GM12892 (cell line): Measurements from ENCODE around the gene FBXL20.
"Not testable (repeated sequence)": the region's sequence is repeated elsewhere in the genome, so short reads cannot be mapped to it uniquely, and the experiment has no call there.

ENCODE experiments used
- DNase-seq: peaks from one replicate; pipeline ENCODE4 v3.0.0; 2011; ENCODE audit not compliant: insufficient read length
- FAIRE-seq: peaks from 2 replicates; lab custom pipeline; 2011; peaks lifted over from hg19 to GRCh38; lab: Jason Lieb, UNC
- POLR2A ChIP-seq: IDR thresholded peaks from 2 replicates; pipeline ENCODE4 v1.6.1; 2011; ENCODE audit warnings: low read depth, low read length, control low read depth
- POLR2AphosphoS5 ChIP-seq: IDR thresholded peaks from 2 replicates; pipeline ENCODE4 v1.6.1; 2011; ENCODE audit warnings: low read depth, low read length, control low read depth
- TAF1 ChIP-seq: IDR thresholded peaks from 2 replicates; pipeline ENCODE4 v1.6.1; 2011; ENCODE audit warnings: low read depth, mild to moderate bottlenecking, control low read depth, low read length, borderline replicate concordance

FBXL20 gene

DNA sequence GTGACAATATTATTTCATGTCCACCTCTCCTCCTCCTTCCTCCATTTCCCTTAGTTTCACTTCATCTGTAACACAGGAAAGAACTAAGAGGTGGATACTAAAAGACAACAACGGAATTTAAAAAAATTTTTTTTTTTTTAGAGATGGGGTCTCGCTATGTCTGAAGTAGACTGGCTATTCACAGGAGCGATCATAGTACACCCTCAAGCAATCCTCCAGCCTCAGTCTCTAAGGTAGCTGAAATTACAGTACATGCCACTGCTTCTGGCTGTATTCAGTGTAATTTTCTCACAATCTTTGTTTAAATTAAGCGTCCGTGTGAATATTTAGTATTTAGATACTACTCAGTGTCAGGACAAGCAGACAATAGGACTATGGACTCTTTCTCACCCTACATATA, 35.6 kb downstream of the FBXL20 start:
- DNase-seq (no peak), FAIRE-seq (no peak)
- TF ChIP-seq TAF1 (no peak), POLR2AphosphoS5 (no peak), POLR2A (no peak)

DNA sequence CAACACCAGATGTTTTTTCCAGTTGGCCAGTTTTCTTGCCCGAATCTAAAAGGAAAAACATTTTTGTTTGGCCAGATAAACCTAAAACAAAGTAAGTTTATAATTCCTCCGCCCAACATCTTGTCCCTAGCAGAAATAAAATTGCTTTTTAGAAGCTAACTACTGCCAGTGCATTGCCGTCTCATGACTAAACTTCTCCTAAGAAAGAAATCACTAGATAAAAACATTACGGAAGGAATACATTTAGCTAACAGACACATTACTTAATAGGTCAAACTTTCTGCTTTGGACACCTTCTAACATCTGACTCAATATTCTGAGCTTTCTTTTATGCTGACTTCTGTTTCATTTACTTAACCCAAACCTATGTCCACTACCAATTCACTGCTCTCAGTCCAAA, 36.2 kb downstream of the FBXL20 start:
- FAIRE-seq: no peak
- DNase-seq: no peak
- TF ChIP-seq POLR2A: no peak
- TF ChIP-seq TAF1: no peak
- TF ChIP-seq POLR2AphosphoS5: no peak

DNA sequence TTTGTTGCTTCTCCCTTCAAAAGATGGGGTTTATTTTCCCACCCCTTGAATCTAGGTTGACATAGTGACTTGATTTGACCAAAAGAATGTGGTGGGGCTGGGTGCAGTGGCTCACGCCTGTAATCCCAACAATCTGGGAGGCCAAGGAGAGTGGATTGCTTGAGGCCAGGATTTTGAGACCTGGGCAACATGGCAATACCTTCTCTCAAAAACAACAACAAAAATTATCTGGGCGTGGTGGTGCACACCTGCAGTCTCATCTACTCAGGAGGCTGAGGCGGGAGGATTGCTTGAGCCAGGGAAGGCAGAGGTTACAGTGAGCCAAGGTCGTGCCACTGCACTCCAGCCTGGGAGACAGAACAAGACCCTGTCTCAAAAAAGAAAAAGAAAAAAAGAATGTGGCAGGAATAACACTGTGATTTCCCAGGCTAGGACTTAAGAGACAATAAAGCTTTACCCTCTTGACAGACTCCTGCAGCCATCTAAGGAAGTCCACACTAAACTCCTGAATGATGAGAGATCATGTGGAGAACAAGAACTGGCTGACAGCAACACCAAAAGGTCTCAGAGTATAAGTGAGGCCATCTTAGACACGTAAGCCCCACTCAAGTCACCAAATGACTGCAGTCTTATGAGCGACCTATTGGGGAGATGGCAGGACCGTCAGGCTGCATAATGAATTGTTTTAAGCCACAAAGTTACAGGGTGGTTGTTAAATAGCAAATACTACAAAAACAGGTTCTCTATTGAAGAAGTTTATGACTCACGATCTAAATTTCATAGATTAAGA, 37.0 kb downstream of the FBXL20 start:
- no peak for TF ChIP-seq POLR2AphosphoS5
- TF ChIP-seq POLR2A: no peak
- TF ChIP-seq TAF1: no peak
- FAIRE-seq (no peak), DNase-seq (no peak)

DNA sequence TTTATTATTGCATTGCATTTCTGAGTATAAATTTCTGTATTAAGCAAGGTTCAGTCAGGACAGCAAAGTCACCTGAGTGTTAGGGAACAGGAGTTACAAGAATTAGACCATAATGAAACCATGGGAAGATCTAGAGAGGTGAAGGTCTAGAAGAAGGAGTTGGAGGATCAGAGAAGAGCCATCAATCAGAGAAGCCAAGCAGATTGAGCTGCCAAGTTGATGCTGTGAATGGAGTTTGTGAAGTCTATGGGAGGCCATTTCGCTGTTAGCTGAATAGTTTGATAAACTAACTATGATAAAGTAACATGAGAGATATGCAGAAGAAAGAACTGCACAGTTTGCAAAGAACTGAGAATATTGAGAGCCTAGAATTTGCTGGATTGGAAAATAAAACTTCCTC, 40.4 kb downstream of the FBXL20 start:
- no peak for TF ChIP-seq POLR2A
- no peak for TF ChIP-seq TAF1
- no peak for TF ChIP-seq POLR2AphosphoS5
- DNase-seq: no peak
- no peak for FAIRE-seq

DNA sequence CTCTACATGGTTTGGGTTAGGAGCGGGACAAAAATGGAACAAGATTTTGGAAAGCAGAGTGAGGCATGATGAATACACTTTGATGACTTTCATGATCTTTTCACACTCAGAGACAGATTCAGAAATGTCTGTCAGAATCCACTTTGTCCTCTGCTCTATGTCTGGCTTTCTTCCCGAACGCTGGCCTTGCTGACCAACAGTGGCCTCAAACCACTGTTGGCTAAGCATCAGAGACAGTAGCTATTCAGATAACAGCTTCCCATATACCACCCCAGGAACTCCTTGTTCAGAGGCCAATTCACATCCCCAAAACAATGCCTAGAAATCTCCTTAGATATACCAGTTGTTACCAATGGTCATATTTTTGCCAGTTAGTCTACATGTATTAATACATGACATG, 40.9 kb downstream of the FBXL20 start:
- TF ChIP-seq POLR2A (no peak), TAF1 (no peak), POLR2AphosphoS5 (no peak)
- no peak for FAIRE-seq
- DNase-seq: no peak

DNA sequence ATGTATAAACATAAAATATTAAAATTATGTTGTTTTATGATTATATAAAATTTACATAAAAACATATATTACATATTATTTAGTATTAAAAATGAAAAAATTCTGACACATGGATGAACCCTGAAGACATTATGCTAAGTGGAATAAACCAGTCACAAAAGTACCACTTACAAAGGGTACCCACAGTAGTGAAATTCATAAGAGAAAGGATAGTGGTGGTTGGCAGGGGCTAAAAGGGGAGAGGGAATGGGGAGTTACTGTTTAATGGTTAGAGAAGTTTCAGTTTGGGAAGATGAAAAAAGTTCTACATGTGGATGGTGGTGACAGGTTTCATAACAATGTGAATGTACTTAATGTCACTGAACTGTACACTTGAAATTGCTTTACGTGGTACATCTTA, 41.4 kb downstream of the FBXL20 start:
- TF ChIP-seq POLR2AphosphoS5: no peak
- TF ChIP-seq POLR2A: no peak
- no peak for TF ChIP-seq TAF1
- DNase-seq (no peak), FAIRE-seq (no peak)

DNA sequence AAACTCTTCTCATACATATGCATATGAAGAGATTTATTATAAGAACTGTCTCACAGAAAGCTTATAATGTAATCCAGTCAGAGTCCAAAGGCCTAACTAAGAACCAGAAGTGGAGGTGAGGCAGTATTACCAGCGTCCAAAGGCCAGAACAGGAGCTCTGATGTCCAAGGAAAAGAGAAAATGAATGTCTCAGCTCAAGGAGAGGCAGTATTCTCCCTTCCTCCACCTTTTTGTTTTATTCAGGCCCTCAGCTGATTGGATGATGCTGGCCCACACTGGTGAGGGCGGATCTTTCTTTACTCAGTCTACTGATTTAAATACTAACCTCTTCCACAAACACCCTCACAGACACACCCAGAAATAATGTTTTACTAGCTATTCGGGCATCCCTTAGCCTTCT, 43.4 kb downstream of the FBXL20 start:
- no peak for TF ChIP-seq POLR2A
- FAIRE-seq (no peak), DNase-seq (no peak)

DNA sequence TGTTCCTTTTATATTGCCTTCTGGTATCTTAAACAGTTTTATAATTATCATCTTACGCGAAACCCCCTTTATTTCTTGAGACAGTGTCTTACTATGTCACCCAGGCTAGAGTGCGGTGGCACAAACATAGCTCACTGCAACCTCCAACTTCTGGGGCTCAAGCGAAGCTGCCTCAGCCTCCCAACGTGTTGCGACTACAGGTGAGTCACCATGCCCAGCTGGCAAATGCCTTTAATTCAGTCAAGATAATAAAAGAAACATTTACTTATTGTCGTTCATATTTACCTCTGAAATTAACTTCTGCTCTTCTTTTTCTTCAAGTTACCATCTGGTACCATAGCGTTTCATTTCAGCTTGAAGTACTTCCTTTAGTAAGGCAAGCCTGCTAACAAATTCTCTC, 43.9 kb downstream of the FBXL20 start:
- FAIRE-seq (no peak), DNase-seq (no peak)
- no peak for TF ChIP-seq TAF1
- TF ChIP-seq POLR2A: no peak
- no peak for TF ChIP-seq POLR2AphosphoS5

DNA sequence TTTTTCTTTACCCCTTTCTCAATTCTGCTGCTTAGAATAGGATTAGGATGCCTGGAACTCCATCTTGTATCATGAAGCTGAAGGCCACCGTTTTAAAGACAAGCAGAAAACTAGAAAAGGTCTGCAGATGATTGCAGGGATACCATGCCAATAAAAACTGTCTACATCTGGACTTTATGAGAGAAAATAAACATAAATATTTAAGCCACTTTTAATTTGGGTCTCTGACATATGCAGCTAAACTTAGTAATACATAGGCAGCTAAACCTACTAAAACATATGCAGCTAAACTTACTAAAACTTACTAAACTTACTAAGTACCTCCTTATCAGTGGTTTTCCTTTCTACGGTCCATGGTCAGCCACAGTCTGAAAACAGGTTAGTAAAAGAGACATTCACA, 48.4 kb downstream of the FBXL20 start:
- DNase-seq: no peak
- TF ChIP-seq TAF1 (no peak), POLR2AphosphoS5 (no peak), POLR2A (no peak)
- FAIRE-seq: no peak

DNA sequence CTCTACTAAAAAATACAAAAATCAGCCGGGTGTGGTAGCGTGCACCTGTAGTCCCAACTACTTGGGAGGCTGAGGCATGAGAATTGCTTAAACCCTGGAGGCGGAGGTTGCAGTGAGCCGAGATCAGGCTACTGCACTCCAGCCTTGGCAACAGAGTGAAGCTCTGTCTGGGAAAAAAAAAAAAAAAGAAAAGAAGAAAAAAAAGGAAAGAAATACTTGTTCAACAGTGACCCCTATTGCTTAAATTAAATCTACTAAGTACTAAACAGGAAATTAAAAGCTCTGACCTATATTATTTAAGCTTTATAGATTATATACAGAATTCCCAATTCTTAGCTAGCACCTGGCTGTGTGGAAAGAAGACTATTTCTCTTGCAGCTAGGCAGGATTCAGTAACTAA, 48.9 kb downstream of the FBXL20 start:
- DNase-seq (no peak), FAIRE-seq (no peak)
- TF ChIP-seq POLR2A (no peak), POLR2AphosphoS5 (no peak), TAF1 (no peak)

DNA sequence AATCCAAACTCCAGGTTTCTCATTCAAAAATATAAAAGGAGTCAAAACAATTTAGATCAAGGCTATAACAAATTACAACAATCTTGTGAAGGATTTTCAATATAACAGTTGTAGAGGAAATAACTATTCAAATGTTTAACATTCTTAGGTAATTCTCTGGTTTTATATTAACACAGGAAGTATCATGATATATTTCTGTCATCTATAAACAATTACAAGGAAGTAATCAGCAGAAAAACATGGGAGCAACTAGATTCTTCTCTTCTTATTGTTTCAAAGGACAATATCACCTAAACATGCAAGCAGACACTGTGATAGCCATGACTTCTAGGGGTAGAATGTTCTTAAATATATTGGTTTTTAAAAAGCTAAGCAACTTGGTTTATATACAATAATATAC, 49.9 kb downstream of the FBXL20 start:
- no peak for FAIRE-seq
- DNase-seq: no peak
- TF ChIP-seq POLR2A (no peak), TAF1 (no peak), POLR2AphosphoS5 (no peak)

DNA sequence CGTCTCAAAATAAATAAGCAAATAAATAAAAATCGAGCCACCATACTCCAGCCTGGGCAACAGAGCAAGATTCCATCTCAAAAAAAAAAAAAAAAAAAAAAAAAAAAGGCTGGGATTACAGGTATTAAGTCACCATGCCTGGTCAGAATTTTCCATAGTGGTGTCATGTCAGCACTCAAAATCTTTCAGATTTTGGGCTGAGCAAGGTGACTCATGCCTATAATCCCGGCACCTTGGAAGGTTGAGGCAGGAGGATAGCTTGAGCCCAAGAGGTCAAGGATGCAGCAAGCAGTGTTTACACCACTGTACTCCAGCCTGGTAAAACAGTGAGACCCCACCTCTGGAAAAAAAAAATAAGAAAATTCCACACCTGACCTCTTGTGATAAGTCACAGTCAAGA, 52.2 kb downstream of the FBXL20 start:
- FAIRE-seq: no peak
- no peak for DNase-seq
- no peak for TF ChIP-seq POLR2AphosphoS5
- no peak for TF ChIP-seq TAF1
- TF ChIP-seq POLR2A: no peak

DNA sequence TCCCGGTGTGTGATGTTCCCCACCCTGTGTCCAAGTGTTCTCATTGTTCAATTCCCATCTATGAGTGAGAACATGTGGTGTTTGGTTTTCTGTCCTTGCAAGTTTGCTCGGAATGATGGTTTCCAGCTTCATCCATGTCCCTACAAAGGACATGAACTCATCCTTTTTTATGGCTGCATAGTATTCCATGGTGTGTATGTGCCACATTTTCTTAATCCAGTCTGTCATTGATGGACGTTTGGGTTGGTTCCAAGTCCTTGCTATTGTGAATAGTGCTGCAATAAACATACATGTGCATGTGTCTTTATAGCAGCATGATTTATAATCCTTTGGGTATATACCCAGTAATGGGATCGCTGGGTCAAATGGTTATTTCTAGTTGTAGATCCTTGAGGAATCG, 54.6 kb downstream of the FBXL20 start:
- DNase-seq, FAIRE-seq: not testable (repeated sequence)
